Erythroblast (primary cell): ENCODE data around the gene SOX6.

Experiments used
- GATA1 ChIP-seq: IDR thresholded peaks from 2 replicates; pipeline ENCODE4 v1.6.1; 2011; ENCODE audit warnings: low read depth, mild to moderate bottlenecking, control low read depth, low read length, moderate library complexity
- POLR2A ChIP-seq: IDR thresholded peaks from 2 replicates; pipeline ENCODE4 v1.6.1; 2011; ENCODE audit warnings: mild to moderate bottlenecking, low read length

DNA sequence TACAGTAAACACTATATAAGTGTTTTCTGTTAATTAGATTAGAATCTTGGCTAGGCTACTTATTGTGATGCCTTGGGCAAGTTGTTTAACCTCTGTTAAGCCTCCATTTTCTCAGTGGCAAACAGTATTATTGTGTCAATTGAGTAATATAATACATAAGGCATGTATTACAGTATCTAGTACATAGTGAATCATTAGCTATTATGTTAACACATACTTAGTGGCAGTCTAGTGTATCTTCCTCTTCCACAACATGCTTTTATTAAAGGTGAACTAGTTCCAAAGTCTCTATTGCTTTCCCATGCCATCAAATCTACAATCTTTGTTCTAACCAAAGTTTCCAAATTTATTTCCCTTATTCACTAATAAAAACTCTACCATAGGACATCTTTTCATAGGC lies 200.9 kb downstream of the SOX6 start:
- TF ChIP-seq POLR2A (no peak), GATA1 (no peak)
